H1 (cell line): ENCODE data around the gene TXNDC11. TPM values are rescaled to one million over a fixed set of nuclear protein-coding genes. Genes with fewer than 3 reads are reported as not detected.

Experiments
- CTCF ChIA-PET: fragments of 300-600 bp; sonication (Branson Sonifier 250); formaldehyde crosslinking; loops from one replicate; lab custom pipeline; 2021; ENCODE audit not compliant: partially characterized antibody; lab: Charles Lee
- POLR2A ChIA-PET: fragments of 300-600 bp; sonication (Branson Sonifier 250); formaldehyde crosslinking; loops from one replicate; lab custom pipeline; 2021; ENCODE audit warnings: inconsistent platforms; ENCODE audit not compliant: partially characterized antibody; lab: Charles Lee
- DNase-seq, 2 experiments: peaks; one replicate each; pipeline versions ENCODE4 v3.0.0 to v3.0.0-alpha.2; 2010 to 2022; ENCODE audit warnings: low spot score in 2 of 2, low read depth in 1 of 2, mixed read lengths in 1 of 2
- FAIRE-seq: peaks from 2 replicates; lab custom pipeline; 2011; peaks lifted over from hg19 to GRCh38; lab: Jason Lieb, UNC
- H2AFZ ChIP-seq: 2 replicates; pipeline ENCODE4 v1.8.1; 2012; ENCODE audit warnings: low read length, inconsistent platforms
- H2AK5ac ChIP-seq: 2 replicates; pipeline ENCODE4 v1.6.1; 2013; ENCODE audit warnings: low read depth, low read length
- H2BK120ac ChIP-seq: replicated peaks from 2 replicates; pipeline ENCODE3; 2013; ENCODE audit warnings: low read depth, low read length, inconsistent platforms
- H2BK12ac ChIP-seq: 2 replicates; pipeline ENCODE4 v1.6.1; 2013; ENCODE audit warnings: low read depth, low read length
- H2BK15ac ChIP-seq: 2 replicates; pipeline ENCODE4 v1.6.1; 2013; ENCODE audit warnings: low read length
- H2BK20ac ChIP-seq: 2 replicates; pipeline ENCODE4 v1.6.1; 2013; ENCODE audit warnings: low read length
- H2BK5ac ChIP-seq: 2 replicates; pipeline ENCODE4 v1.6.1; 2013; ENCODE audit warnings: low read depth, low read length
- H3K14ac ChIP-seq: 2 replicates; pipeline ENCODE4 v1.6.1; 2013; ENCODE audit warnings: inconsistent platforms; ENCODE audit not compliant: insufficient read length
- H3K18ac ChIP-seq: 2 replicates; pipeline ENCODE4 v1.6.1; 2013; ENCODE audit warnings: low read length; ENCODE audit errors: extremely low read depth
- H3K23ac ChIP-seq: 2 replicates; pipeline ENCODE4 v1.6.1; 2013; ENCODE audit warnings: inconsistent platforms; ENCODE audit not compliant: insufficient read length
- H3K23me2 ChIP-seq: 2 replicates; pipeline ENCODE4 v1.6.1; 2013; ENCODE audit warnings: low read depth, low read length
- H3K27ac ChIP-seq: 2 replicates; pipeline ENCODE4 v1.6.1; 2011; ENCODE audit warnings: low read depth, low read length, inconsistent platforms
- H3K27me3 ChIP-seq, 4 experiments: replicated peaks in 1 of 4; 1 replicate in 1 of 4; 2 replicates in 3 of 4; pipeline versions ENCODE4 v1.6.1 to v1.8.1; 2011 to 2013; ENCODE audit warnings: low read length in 3 of 4, mild to moderate bottlenecking in 3 of 4, inconsistent platforms in 2 of 4, mixed read lengths in 2 of 4, moderate library complexity in 1 of 4; ENCODE audit not compliant: control insufficient read depth in 3 of 4, insufficient read depth in 3 of 4; ENCODE audit errors: extremely low read depth in 1 of 4
- H3K36me3 ChIP-seq, 4 experiments: 2 replicates each; pipeline versions ENCODE4 v1.6.1 to v1.8.1; 2011 to 2013; ENCODE audit warnings: mild to moderate bottlenecking in 4 of 4, low read length in 3 of 4, moderate library complexity in 2 of 4, control low read depth in 1 of 4, inconsistent platforms in 1 of 4; ENCODE audit not compliant: insufficient read depth in 4 of 4, control insufficient read depth in 2 of 4
- H3K4ac ChIP-seq: replicated peaks from 2 replicates; pipeline ENCODE3; 2013; ENCODE audit warnings: low read length, low read depth, mixed read lengths, inconsistent platforms; ENCODE audit not compliant: insufficient read length
- H3K4me1 ChIP-seq, 4 experiments: replicated peaks in 1 of 4; 1 replicate in 1 of 4; 2 replicates in 3 of 4; pipeline versions ENCODE4 v1.6.1 to v1.8.1; 2011 to 2013; ENCODE audit warnings: low read length in 3 of 4, inconsistent platforms in 2 of 4, mixed read lengths in 1 of 4; ENCODE audit not compliant: insufficient read depth in 4 of 4, control insufficient read depth in 3 of 4
- H3K4me2 ChIP-seq, 2 experiments: 2 replicates each; pipeline versions ENCODE4 v1.6.1 to v1.8.1; 2011 to 2013; ENCODE audit warnings: low read depth in 2 of 2, low read length in 2 of 2, control low read depth in 1 of 2, inconsistent platforms in 1 of 2, mild to moderate bottlenecking in 1 of 2; ENCODE audit not compliant: insufficient read depth in 1 of 2
- H3K4me3 ChIP-seq, 4 experiments: fragments of 200-600, 300-600 bp in 1 of 4; sonication (generic), shearing (Covaris generic), sonication (Bioruptor Twin) in 1 of 4; 2 replicates each; pipeline versions ENCODE4 v1.5.1 to v1.8.1; 2011 to 2016; ENCODE audit warnings: low read length in 4 of 4, low read depth in 3 of 4, control low read depth in 2 of 4, inconsistent platforms in 2 of 4, mild to moderate bottlenecking in 2 of 4, mixed read lengths in 1 of 4, moderate library complexity in 1 of 4; ENCODE audit not compliant: insufficient read depth in 2 of 4; ENCODE audit errors: extremely low read depth in 1 of 4
- H3K56ac ChIP-seq: replicated peaks from 2 replicates; pipeline ENCODE3; 2013; ENCODE audit warnings: low read depth, mild to moderate bottlenecking, mixed read lengths, low read length, inconsistent platforms; ENCODE audit not compliant: insufficient read length
- H3K79me1 ChIP-seq: 2 replicates; pipeline ENCODE4 v1.6.1; 2013; ENCODE audit warnings: low read depth, low read length, control low read depth
- H3K79me2 ChIP-seq, 2 experiments: 2 replicates each; pipeline versions ENCODE4 v1.6.1 to v1.8.1; 2012 to 2013; ENCODE audit warnings: low read length in 2 of 2, mild to moderate bottlenecking in 2 of 2, inconsistent platforms in 1 of 2; ENCODE audit not compliant: insufficient read depth in 2 of 2, control insufficient read depth in 1 of 2
- H3K9ac ChIP-seq, 4 experiments: replicated peaks in 1 of 4; 1 replicate in 1 of 4; 2 replicates in 3 of 4; pipeline versions ENCODE4 v1.6.1 to v1.8.1; 2011 to 2013; ENCODE audit warnings: low read depth in 3 of 4, low read length in 3 of 4, control low read depth in 2 of 4, mild to moderate bottlenecking in 2 of 4, moderate library complexity in 2 of 4, inconsistent platforms in 1 of 4; ENCODE audit errors: extremely low read depth in 1 of 4
- H3K9me3 ChIP-seq, 2 experiments: 2 replicates each; pipeline versions ENCODE4 v1.6.1 to v1.8.1; 2012 to 2013; ENCODE audit warnings: mild to moderate bottlenecking in 2 of 2, moderate library complexity in 2 of 2, control low read depth in 1 of 2, inconsistent platforms in 1 of 2, low read depth in 1 of 2, low read length in 1 of 2, mixed read lengths in 1 of 2; ENCODE audit not compliant: insufficient read depth in 2 of 2
- H4K20me1 ChIP-seq, 2 experiments: replicated peaks in 1 of 2; 2 replicates each; pipeline versions ENCODE3 to v1.8.1; 2011 to 2013; ENCODE audit warnings: inconsistent platforms in 2 of 2, low read length in 2 of 2, mild to moderate bottlenecking in 1 of 2; ENCODE audit not compliant: insufficient read depth in 2 of 2, control insufficient read depth in 1 of 2
- H4K5ac ChIP-seq: 2 replicates; pipeline ENCODE4 v1.6.1; 2013; ENCODE audit warnings: low read length, low read depth, mixed read lengths, inconsistent platforms; ENCODE audit not compliant: insufficient read length
- H4K8ac ChIP-seq: 2 replicates; pipeline ENCODE4 v1.8.0; 2013; ENCODE audit warnings: mild to moderate bottlenecking, moderate library complexity, low read length, inconsistent platforms; ENCODE audit not compliant: insufficient read depth; ENCODE audit errors: extremely low read depth
- H4K91ac ChIP-seq: replicated peaks from 2 replicates; pipeline ENCODE3; 2013; ENCODE audit warnings: low read length, mixed read lengths, inconsistent platforms; ENCODE audit not compliant: insufficient read length
- BACH1 ChIP-seq: IDR thresholded peaks from 2 replicates; pipeline ENCODE4 v1.6.1; 2012; ENCODE audit warnings: low read length, improper control_type of control experiment
- BRCA1 ChIP-seq: IDR thresholded peaks from 2 replicates; pipeline ENCODE4 v1.6.1; 2012; ENCODE audit warnings: low read depth, low read length, improper control_type of control experiment
- SAP30 ChIP-seq: fragments of 300-600 bp; sonication (generic); IDR thresholded peaks from 2 replicates; pipeline ENCODE4 v1.7.1; 2012; ENCODE audit warnings: low read length, moderate library complexity, mild to moderate bottlenecking, inconsistent platforms; ENCODE audit not compliant: insufficient read depth, insufficient replicate concordance
- SP2 ChIP-seq: IDR thresholded peaks from 2 replicates; pipeline ENCODE4 v1.6.1; 2012; ENCODE audit warnings: mild to moderate bottlenecking, low read length, inconsistent platforms
- SRF ChIP-seq: IDR thresholded peaks from 2 replicates; pipeline ENCODE4 v1.6.1; 2011; ENCODE audit warnings: mild to moderate bottlenecking, low read depth, low read length, moderate library complexity
- TAF7 ChIP-seq: optimal IDR thresholded peaks from 2 replicates; pipeline ENCODE3; 2011; ENCODE audit warnings: low read depth, mild to moderate bottlenecking, inconsistent platforms, low read length, moderate library complexity, borderline replicate concordance
- ZNF274 ChIP-seq: IDR thresholded peaks from 2 replicates; pipeline ENCODE4 v1.7.0; 2012; ENCODE audit warnings: low read length, borderline replicate concordance; ENCODE audit errors: extremely low read depth
- WGBS, 2 experiments: shearing (Covaris generic) in 1 of 2; methylation state at CpG; one replicate each; pipeline versions ENCODE4 v1.1.6 to v1.1.7; 2013 to 2015; ENCODE audit warnings: low lambda C conversion rate in 2 of 2, mixed read lengths in 2 of 2, inconsistent platforms in 1 of 2, low coverage in 1 of 2, missing lambda C conversion rate in 1 of 2; ENCODE audit not compliant: insufficient replicate concordance in 2 of 2, insufficient coverage in 1 of 2, insufficient read length in 1 of 2; ENCODE audit errors: extremely low coverage in 1 of 2, missing lambda C conversion rate in 1 of 2; 5-methylcytosine and 5-hydroxymethylcytosine counted together
- polyA plus RNA-seq, 7 experiments: library from polyadenylated mRNA; depleted of rRNA in 3 of 7; stranded (reverse) in 5 of 7; unstranded in 2 of 7; fragments of >200 nt in 5 of 7; fragments of 200-250 nt in 2 of 7; gene quantifications; 1 replicate in 5 of 7; 2 replicates in 1 of 7; 4 replicates in 1 of 7; pipeline versions ENCODE4 v1.2.1 to v1.2.3, GENCODE V29; 2011 to 2013; ENCODE audit warnings: missing spikeins in 2 of 7, mixed read lengths in 2 of 7
- total RNA-seq: library from RNA; stranded (reverse); fragmentation: NEBNext Ultra II Directional; extraction: Animal tissue kit (Norgen Biotek cat#: 25700); gene quantifications from 2 replicates; pipeline ENCODE4 v1.2.1, GENCODE V29; 2021

The TXNDC11 gene
- total and polyA plus RNA-seq, 2 of the 8 experiments (the other 6 are each of a cell fraction or from before 2014, with no cell fraction given), result 13.5 to 13.8 TPM

DNA sequence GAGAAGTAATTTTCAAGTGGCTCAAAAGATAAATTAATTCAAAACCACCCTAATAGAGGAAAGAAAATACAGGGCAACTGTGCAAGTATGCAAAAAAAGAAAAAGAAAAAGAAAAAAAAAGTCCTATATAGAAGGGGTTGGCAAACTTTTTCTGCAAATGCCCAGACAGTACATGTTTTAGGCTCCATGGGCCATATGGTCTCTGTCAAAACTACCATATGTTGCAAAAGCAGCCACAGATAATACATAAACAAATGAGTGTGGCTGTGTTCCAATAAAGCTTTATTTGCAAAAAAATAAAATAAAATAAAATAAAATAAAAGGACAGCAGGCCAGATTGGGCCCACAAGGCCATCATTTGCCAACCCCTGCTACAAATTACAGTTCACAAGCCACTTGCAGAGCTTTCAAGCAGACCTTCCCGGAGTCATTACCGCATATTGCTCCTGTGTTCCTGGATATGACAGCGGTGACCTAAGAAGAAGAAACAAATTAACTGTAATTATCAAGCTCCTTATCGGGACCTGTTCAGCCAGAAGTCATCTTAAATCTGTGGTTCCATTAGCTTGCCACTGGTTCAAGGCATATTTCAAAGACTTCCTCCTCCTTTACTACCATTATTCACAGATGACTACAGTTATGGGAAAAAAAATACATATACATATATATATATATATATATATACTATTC is 38.5 kb upstream of the TXNDC11 start:
- no peaks in the 10 kb centered on the region for H3K4me1 ChIP-seq
- no peak overlapping the region for H2BK15ac ChIP-seq
- H3K36me3 ChIP-seq, result peaks cover 0 to 19% (median 1%) of the 10 kb centered on the region in 4 experiments; a peak in 4 of 8 replicates
- peaks cover 5% of the 10 kb centered on the region; the same call in 1 of the 2 replicates for H3K79me1 ChIP-seq
- H3K9me3 ChIP-seq, result no peaks in the 10 kb centered on the region
- H3K4me2 ChIP-seq, result no peak overlapping the region
- H2BK120ac ChIP-seq, result no peak overlapping the region
- H3K18ac ChIP-seq, result no peak overlapping the region
- POLR2A ChIA-PET, result interaction anchor here (0.9 to 2.2 kb wide), 5 partner anchors 9 to 16 kb away, joined by 3 to 12 read pairs (median 4); partner anchors contain the start of gene ZC3H7A
- no peaks in the 10 kb centered on the region for H3K23me2 ChIP-seq
- H2BK12ac ChIP-seq, result no peak overlapping the region
- FAIRE-seq, result no peak
- no peak overlapping the region for H4K91ac ChIP-seq
- TF ChIP-seq ZNF274, result no peak
- TF ChIP-seq BACH1, result no peak
- TF ChIP-seq SRF, result no peak
- TF ChIP-seq SP2, result no peak
- TF ChIP-seq BRCA1, result no peak
- no peak for TF ChIP-seq SAP30
- no peak for TF ChIP-seq TAF7
- no peak overlapping the region for H3K4me3 ChIP-seq
- H3K23ac ChIP-seq, result no peak overlapping the region
- CTCF ChIA-PET, result interaction anchor here (1.1 to 3.2 kb wide), 3 partner anchors 9 to 17 kb away, joined by 3 to 14 read pairs (median 4); partner anchors contain the start of gene ZC3H7A
- H3K9ac ChIP-seq, result no peak overlapping the region
- H3K27me3 ChIP-seq, result no peaks in the 10 kb centered on the region
- peaks cover 0 to 28% of the 10 kb centered on the region in 2 experiments; a peak in 2 of 4 replicates for H3K79me2 ChIP-seq
- H4K20me1 ChIP-seq, result peaks cover 0 to 2% of the 10 kb centered on the region in 2 experiments
- H2BK20ac ChIP-seq, result no peak overlapping the region
- H2AFZ ChIP-seq, result no peak overlapping the region
- no peak overlapping the region for H3K14ac ChIP-seq
- H2BK5ac ChIP-seq, result no peak overlapping the region
- 93% methylated on average over 4 of the region's 4 CpGs; no CpG with 5 or more reads in 1 of the 2 experiments for WGBS, 2 experiments
- no peak overlapping the region for H4K8ac ChIP-seq
- no peak overlapping the region for H3K56ac ChIP-seq
- no peak overlapping the region for H3K4ac ChIP-seq
- H2AK5ac ChIP-seq, result no peak overlapping the region
- no peak overlapping the region for H3K27ac ChIP-seq
- DNase-seq, result no peak
- no peak overlapping the region for H4K5ac ChIP-seq
